Epithelial cell of umbilical artery (primary cell): ENCODE results near the gene CELSR2. TPM values are rescaled to one million over a fixed set of nuclear protein-coding genes. Genes with fewer than 3 reads are reported as not detected.

Experiments used
- total RNA-seq: library from RNA; depleted of rRNA; stranded (reverse); fragments of >200 nt; gene quantifications from 2 replicates; pipeline ENCODE4 v1.2.3, GENCODE V29; 2014

CELSR2 gene
- 0.65 and 0.76 TPM in 2 replicates for total RNA-seq

GRCh38 chr1:109248797-109249629, at the start of gene CELSR2:
CELSR2 (plus strand) TSS chr1:109249539; CDS start chr1:109250080, 541 bp downstream.

DNA sequence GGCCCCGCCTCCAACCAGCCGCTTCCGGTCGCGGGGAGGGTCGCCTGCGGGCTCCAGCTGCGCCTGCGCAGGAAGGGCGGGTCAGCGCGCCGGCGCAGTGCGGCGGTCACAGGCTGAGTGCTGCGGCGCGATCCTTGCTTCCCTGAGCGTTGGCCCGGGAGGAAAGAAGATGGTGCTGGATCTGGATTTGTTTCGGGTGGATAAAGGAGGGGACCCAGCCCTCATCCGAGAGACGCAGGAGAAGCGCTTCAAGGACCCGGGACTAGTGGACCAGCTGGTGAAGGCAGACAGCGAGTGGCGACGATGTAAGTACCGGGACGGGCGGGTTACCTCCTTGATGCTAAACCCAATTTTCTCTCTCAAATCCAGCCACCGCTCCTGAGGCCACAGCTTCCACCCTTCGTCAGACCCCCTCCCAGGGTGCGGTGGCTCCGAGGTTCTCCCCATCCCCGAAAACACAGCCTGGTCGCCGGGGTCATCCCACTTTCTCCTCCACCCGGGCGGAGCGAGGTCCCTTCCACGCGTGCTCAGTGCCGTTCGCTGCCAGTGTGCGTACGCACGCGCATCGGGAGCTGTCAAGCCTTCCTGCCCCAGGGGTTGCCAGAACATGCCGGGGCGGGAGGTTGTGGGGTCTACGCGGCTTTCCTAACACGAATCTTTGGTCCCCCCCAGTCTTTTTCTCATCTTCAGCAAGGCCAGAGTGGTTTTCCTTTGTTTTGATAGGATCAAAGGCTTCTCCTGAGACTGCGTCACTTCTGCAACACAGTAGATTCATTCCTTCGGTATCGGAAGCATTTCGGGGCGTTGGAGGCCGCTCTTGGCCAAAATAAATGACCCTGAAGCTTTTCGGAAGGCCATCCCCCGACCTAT, 35.3 kb upstream of the CELSR2 start, which contains the start of gene SARS1:
SARS1 (plus strand) TSS at position 95 of the 870 bp plus-strand sequence; CDS start at position 170, 75 bp downstream.

GRCh38 chr1:109282952-109283747, 33.8 kb downstream of the CELSR2 start, which contains the start of gene PSRC1:
PSRC1 (minus strand) TSS chr1:109283145.

DNA sequence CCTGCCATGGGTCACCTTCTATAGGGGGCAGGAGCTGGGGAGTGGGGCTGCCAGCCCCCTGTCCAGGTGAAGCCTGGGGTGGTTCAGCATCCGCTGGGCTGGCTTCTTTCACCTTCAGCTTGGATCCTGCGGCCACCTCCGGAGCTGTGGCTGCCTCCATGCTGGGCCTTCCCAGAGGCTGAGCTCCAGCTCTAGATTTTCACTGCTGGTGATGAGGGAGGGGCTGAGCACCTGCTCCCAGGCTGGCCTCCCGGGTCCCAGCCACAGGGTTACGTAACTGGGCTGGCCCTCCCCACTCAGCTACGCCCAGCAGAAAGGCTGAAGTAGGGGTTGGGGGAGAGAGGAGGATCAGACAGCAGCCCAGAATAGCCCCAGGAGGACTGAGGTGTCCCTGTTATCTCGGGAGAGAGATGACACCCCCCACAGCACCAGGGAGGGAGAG, 57.5 kb downstream of the CELSR2 start, which contains the start of gene MYBPHL:
MYBPHL (minus strand) TSS at position 180 of the 442 bp plus-strand sequence; CDS start at position 160, 20 bp downstream.

Other genes with a start within 250 kb of the CELSR2 start
- 14.3 and 22.2 TPM in 2 replicates for gene WDR47, start 207.4 kb upstream of the CELSR2 start, total RNA-seq
- 79.6 and 140 TPM in 2 replicates for gene TAF13, start 173.5 kb upstream of the CELSR2 start, total RNA-seq
- 16.6 and 17.2 TPM in 2 replicates for gene TMEM167B, start 158.8 kb upstream of the CELSR2 start, total RNA-seq
- 0.15 and 0.32 TPM in 2 replicates for gene ELAPOR1, start 135.4 kb upstream of the CELSR2 start, total RNA-seq
- 222 and 344 TPM in 2 replicates for gene SARS1, start 35.6 kb upstream of the CELSR2 start, total RNA-seq
- gene PSRC1, start 33.6 kb downstream of the CELSR2 start, total RNA-seq, result 7.5 and 12.3 TPM in 2 replicates
- gene MYBPHL, start 57.5 kb downstream of the CELSR2 start, total RNA-seq, result not detected in 2 replicates
- gene SORT1, start 148.4 kb downstream of the CELSR2 start, total RNA-seq, result 15.3 and 19.6 TPM in 2 replicates
- gene PSMA5, start 176.9 kb downstream of the CELSR2 start, total RNA-seq, result 79.8 and 93.9 TPM in 2 replicates
- not detected in 2 replicates for gene SYPL2, start 217.0 kb downstream of the CELSR2 start, total RNA-seq
- gene ATXN7L2, start 234.4 kb downstream of the CELSR2 start, total RNA-seq, result 1.9 and 2.1 TPM in 2 replicates
- gene CYB561D1, start 244.6 kb downstream of the CELSR2 start, total RNA-seq, result 3.3 and 4.5 TPM in 2 replicates